Esophagus squamous epithelium (tissue), 4 donors: Measurements from ENCODE around the gene CSTPP1.

Source experiments
- POLR2A ChIP-seq, 4 donors: fragments of 450-650 bp; IDR thresholded peaks; one replicate each; pipeline ENCODE4 v1.6.1; 2017; ENCODE audit warnings: antibody characterized with exemption in 4 of 4, mild to moderate bottlenecking in 4 of 4, moderate library complexity in 3 of 4
- TF ChIP-seq, protein P1 (sequence below), 6 experiments: fragments of 450-650 bp in 4 of 6; fragments of 200-600 bp in 2 of 6; sonication (generic) in 2 of 6; IDR thresholded peaks; one replicate each; pipeline ENCODE4 v1.5.1; 2016 to 2019; ENCODE audit warnings: antibody characterized with exemption in 6 of 6, mild to moderate bottlenecking in 4 of 6, moderate library complexity in 4 of 6

DNA sequence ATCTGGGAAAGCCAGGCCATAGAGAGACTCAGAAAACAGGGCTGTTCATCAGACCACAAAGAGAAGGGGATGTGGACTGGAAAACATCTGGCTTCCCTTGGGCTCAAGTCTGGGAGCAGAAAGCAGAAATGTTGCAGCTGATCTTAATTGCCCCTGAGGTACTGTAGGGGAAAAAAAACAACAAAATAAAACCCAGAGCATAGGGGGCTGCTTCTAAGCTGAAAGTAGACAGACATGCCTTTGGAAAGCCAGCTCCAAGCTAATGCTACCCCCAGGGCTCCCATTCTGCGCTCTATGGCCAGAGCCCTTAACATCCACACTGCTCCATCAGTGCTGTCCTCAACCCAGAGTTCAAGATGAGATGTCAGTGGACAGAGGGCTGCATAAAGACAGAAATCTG lies 251.7 kb downstream of the CSTPP1 start:
- TF ChIP-seq, protein P1, sequence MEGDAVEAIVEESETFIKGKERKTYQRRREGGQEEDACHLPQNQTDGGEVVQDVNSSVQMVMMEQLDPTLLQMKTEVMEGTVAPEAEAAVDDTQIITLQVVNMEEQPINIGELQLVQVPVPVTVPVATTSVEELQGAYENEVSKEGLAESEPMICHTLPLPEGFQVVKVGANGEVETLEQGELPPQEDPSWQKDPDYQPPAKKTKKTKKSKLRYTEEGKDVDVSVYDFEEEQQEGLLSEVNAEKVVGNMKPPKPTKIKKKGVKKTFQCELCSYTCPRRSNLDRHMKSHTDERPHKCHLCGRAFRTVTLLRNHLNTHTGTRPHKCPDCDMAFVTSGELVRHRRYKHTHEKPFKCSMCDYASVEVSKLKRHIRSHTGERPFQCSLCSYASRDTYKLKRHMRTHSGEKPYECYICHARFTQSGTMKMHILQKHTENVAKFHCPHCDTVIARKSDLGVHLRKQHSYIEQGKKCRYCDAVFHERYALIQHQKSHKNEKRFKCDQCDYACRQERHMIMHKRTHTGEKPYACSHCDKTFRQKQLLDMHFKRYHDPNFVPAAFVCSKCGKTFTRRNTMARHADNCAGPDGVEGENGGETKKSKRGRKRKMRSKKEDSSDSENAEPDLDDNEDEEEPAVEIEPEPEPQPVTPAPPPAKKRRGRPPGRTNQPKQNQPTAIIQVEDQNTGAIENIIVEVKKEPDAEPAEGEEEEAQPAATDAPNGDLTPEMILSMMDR (IDR thresholded peaks at IDR 0.05), result no peak
- TF ChIP-seq POLR2A (IDR thresholded peaks at IDR 0.05), result no peak
